Thyroid gland (tissue), 4 donors: Measurements from ENCODE around the gene FOXN3.

ENCODE experiments used
- CTCF ChIP-seq, 6 experiments: fragments of 200-600 bp in 3 of 6; fragments of 450-650 bp in 3 of 6; sonication (generic) in 3 of 6; IDR thresholded peaks; one replicate each; pipeline ENCODE4 v1.5.1; 2016 to 2019; ENCODE audit warnings: antibody characterized with exemption in 6 of 6, mild to moderate bottlenecking in 2 of 6, inconsistent platforms in 1 of 6, moderate library complexity in 1 of 6
- POLR2A ChIP-seq, 2 donors: fragments of 450-650 bp; IDR thresholded peaks; one replicate each; pipeline ENCODE4 v1.6.1; 2017; ENCODE audit warnings: antibody characterized with exemption in 2 of 2, mild to moderate bottlenecking in 2 of 2, moderate library complexity in 1 of 2

- TF ChIP-seq CTCF (IDR thresholded peaks at IDR 0.05) (no peak), POLR2A (IDR thresholded peaks at IDR 0.05) (no peak)
Observed at GRCh38 chr14:89455412-89455811, 38.4 kb upstream of the FOXN3 start.
